Bronchial epithelial cell (primary cell): ENCODE data around the gene ZMYND8. TPM values are rescaled to one million over a fixed set of nuclear protein-coding genes. Genes with fewer than 3 reads are reported as not detected.
"Not testable (repeated sequence)": the region's sequence is repeated elsewhere in the genome, so short reads cannot be mapped to it uniquely, and the experiment has no call there.

Source experiments
- DNase-seq: peaks from one replicate; pipeline ENCODE4 v3.0.0-alpha.2; 2010; ENCODE audit warnings: low read depth
- FAIRE-seq: peaks from 2 replicates; lab custom pipeline; 2011; peaks lifted over from hg19 to GRCh38; lab: Jason Lieb, UNC
- H3K27me3 ChIP-seq: 2 replicates; pipeline ENCODE4 v1.5.1; 2011; ENCODE audit warnings: low read length; ENCODE audit not compliant: control insufficient read depth, insufficient read depth
- H3K36me3 ChIP-seq: 2 replicates; pipeline ENCODE4 v1.5.1; 2011; ENCODE audit warnings: low read length; ENCODE audit not compliant: control insufficient read depth, insufficient read depth
- H3K4me3 ChIP-seq: 2 replicates; pipeline ENCODE4 v1.5.1; 2011; ENCODE audit warnings: mild to moderate bottlenecking, low read depth, low read length, control low read depth
- CTCF ChIP-seq: IDR thresholded peaks from 2 replicates; pipeline ENCODE4 v1.5.1; 2011; ENCODE audit warnings: mild to moderate bottlenecking, moderate library complexity, low read length, control low read depth, inconsistent platforms; ENCODE audit not compliant: insufficient read depth, severe bottlenecking
- total RNA-seq: library from RNA; depleted of rRNA; stranded (reverse); fragments of >200 nt; gene quantifications from 2 replicates; pipeline ENCODE4 v1.2.1, GENCODE V29; 2014

The ZMYND8 gene
- total RNA-seq, 1 donor from 2014 or later = 13.4 TPM

GRCh38 chr20:47205577-47206123, 150.8 kb downstream of the ZMYND8 start:
- DNase-seq = peak; percentile 61
- Histone ChIP-seq H3K27me3 (no peaks in the 10 kb centered on the region), H3K4me3 (no peak overlapping the region), H3K36me3 (peaks cover 8% of the 10 kb centered on the region)
- no peak for FAIRE-seq
- peak; percentile 91 for TF ChIP-seq CTCF

DNA sequence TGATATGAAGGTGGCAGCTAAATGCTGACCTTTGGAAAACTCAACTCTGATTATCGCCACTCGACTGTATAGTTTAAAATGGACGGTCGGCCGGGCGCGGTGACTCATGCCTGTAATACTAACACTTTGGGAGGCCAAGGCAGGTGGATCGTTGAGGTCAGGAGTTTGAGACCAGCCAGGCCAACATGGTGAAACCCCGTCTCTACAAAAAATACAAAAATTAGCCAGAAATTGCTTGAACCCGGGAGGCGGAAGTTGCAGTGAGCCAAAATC, 151.7 kb downstream of the ZMYND8 start:
- not testable (repeated sequence) for H3K36me3 ChIP-seq, H3K4me3 ChIP-seq, H3K27me3 ChIP-seq, FAIRE-seq, DNase-seq

DNA sequence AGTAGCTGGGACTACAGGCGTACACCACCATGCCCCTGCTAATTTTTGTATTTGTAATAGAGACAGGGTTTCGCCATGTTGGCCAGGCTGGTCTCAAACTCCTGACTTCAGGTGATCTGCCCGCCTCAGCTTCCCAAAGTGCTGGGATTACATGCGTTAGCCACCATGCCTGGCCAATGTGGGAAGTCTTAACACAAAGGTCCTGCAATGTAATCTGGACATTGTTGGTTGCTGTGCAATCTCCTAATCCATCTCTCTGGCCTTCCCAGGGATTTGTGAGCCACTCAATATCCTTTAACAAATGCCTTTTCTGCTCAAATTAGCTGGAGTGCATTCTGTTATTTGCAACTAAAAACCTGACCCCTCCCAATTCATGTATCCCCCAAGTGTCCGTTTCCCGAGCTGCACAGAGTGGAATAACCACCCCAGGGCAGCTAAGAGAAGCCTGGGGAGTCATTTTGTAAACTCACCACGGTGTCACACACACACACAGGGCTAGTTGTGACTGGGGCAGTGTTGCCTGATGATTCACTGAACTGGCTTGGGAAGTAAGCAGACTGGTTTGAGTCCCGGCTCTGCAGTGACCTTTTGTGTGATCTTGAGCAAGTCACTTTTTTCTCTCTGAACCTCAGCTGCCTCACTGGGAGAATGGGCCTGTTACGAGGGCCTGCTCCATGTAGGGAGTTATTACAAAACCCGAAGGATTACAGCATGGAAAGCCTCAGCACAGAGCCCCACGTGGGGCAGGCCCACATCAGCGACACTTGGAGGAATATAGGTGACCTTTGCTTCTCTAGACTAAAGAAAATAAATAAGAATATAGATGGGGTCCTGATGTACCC, 152.3 kb downstream of the ZMYND8 start:
- DNase-seq = peak; percentile 97
- peaks cover 2% of the 10 kb centered on the region for H3K36me3 ChIP-seq
- TF ChIP-seq CTCF = no peak
- FAIRE-seq = no peak
- no peaks in the 10 kb centered on the region for H3K27me3 ChIP-seq
- no peak overlapping the region for H3K4me3 ChIP-seq

- Histone ChIP-seq H3K27me3 (no peaks in the 10 kb centered on the region), H3K4me3 (no peak overlapping the region), H3K36me3 (no peaks in the 10 kb centered on the region)
- no peak for TF ChIP-seq CTCF
- no peak for DNase-seq
- FAIRE-seq = no peak
Observed at GRCh38 chr20:47202733-47203667, 153.5 kb downstream of the ZMYND8 start.

DNA sequence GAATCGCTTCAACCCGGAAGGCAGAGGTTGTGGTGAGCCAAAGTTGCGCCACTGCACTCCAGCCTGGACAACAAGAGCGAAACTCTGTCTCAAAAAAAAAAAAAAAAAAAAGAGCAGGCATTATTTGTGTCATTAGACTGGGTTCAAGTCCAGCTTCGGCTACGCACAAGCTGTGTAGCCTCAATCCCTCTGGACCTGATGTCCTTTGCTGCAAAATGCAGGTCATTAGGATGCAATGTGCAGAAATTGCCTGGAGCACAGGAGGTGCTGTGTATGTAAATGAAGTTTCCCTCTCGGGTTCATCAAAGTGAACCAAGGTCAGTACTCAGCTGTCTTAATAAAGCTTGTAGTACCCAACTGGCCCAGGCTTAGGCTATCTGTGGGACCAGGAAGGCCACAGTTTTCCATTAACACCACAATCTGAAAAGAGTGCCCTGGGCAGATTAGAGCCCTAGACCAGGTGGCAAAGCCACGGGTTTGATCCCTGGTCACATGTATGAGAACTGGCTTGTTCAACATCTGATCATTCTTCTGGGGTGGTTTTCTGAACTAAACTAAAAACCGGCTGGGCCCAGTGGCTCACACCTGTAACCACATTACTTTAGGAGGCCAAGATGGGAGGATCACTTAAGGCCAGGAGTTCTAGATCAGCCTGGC, 155.3 kb downstream of the ZMYND8 start:
- DNase-seq (no peak), FAIRE-seq (no peak)
- H3K27me3 ChIP-seq = no peaks in the 10 kb centered on the region
- H3K36me3 ChIP-seq = no peaks in the 10 kb centered on the region
- no peak for TF ChIP-seq CTCF
- no peak overlapping the region for H3K4me3 ChIP-seq

GRCh38 chr20:47198996-47199552, 157.4 kb downstream of the ZMYND8 start:
- Histone ChIP-seq H3K36me3 (no peaks in the 10 kb centered on the region), H3K4me3 (no peak overlapping the region), H3K27me3 (no peaks in the 10 kb centered on the region)
- TF ChIP-seq CTCF = no peak
- DNase-seq = no peak
- no peak for FAIRE-seq
